Kidney epithelial cell (primary cell): ENCODE results near the gene OGFOD3. TPM values are rescaled to one million over a fixed set of nuclear protein-coding genes. Genes with fewer than 3 reads are reported as not detected.

ENCODE experiments used
- DNase-seq: peaks from one replicate; pipeline ENCODE4 v3.0.0-alpha.2; 2010; ENCODE audit warnings: low read depth
- H3K27me3 ChIP-seq: 2 replicates; pipeline ENCODE4 v1.6.0; 2011; ENCODE audit warnings: low read length; ENCODE audit not compliant: control insufficient read depth, insufficient read depth
- H3K36me3 ChIP-seq: 2 replicates; pipeline ENCODE4 v1.5.1; 2011; ENCODE audit warnings: low read length; ENCODE audit not compliant: control insufficient read depth, insufficient read depth
- H3K4me3 ChIP-seq: 2 replicates; pipeline ENCODE4 v1.5.1; 2011; ENCODE audit warnings: low read depth, mild to moderate bottlenecking, control low read depth, low read length
- CTCF ChIP-seq: IDR thresholded peaks from 2 replicates; pipeline ENCODE4 v1.5.1; 2011; ENCODE audit warnings: mild to moderate bottlenecking, moderate library complexity, low read length, control low read depth, inconsistent platforms; ENCODE audit not compliant: insufficient read depth, poor library complexity, severe bottlenecking
- total RNA-seq: library from RNA; depleted of rRNA; stranded (reverse); fragments of >200 nt; gene quantifications from 2 replicates; pipeline ENCODE4 v1.2.3, GENCODE V29; 2015

Gene OGFOD3
- total RNA-seq, 1 donor from 2014 or later, result 29.8 TPM

- Histone ChIP-seq H3K36me3 (no peaks in the 10 kb centered on the region), H3K4me3 (no peak overlapping the region), H3K27me3 (no peaks in the 10 kb centered on the region)
- no peak for TF ChIP-seq CTCF
- DNase-seq, result no peak
These were observed 18.7 kb downstream of the OGFOD3 start for GRCh38 chr17:82399601-82400101.

- H3K27me3 ChIP-seq, result no peaks in the 10 kb centered on the region
- no peaks in the 10 kb centered on the region for H3K36me3 ChIP-seq
- DNase-seq, result no peak
- no peak overlapping the region for H3K4me3 ChIP-seq
- no peak for TF ChIP-seq CTCF
These were observed 19.3 kb downstream of the OGFOD3 start for GRCh38 chr17:82399041-82399441.

GRCh38 chr17:82397449-82398335 is 20.7 kb downstream of the OGFOD3 start:
- TF ChIP-seq CTCF, result no peak
- Histone ChIP-seq H3K4me3 (no peak overlapping the region), H3K36me3 (no peaks in the 10 kb centered on the region), H3K27me3 (no peaks in the 10 kb centered on the region)
- DNase-seq, result no peak

- Histone ChIP-seq H3K36me3 (no peaks in the 10 kb centered on the region), H3K4me3 (no peak overlapping the region), H3K27me3 (no peaks in the 10 kb centered on the region)
- no peak for DNase-seq
- TF ChIP-seq CTCF, result no peak
These were observed 21.6 kb downstream of the OGFOD3 start for GRCh38 chr17:82396601-82397435.

- Histone ChIP-seq H3K4me3 (no peak overlapping the region), H3K27me3 (no peaks in the 10 kb centered on the region), H3K36me3 (no peaks in the 10 kb centered on the region)
- no peak for TF ChIP-seq CTCF
- DNase-seq, result no peak
These were observed 24.1 kb downstream of the OGFOD3 start for GRCh38 chr17:82394278-82394677.
